ENCODE data around the gene TLK2. TPM values are rescaled to one million over a fixed set of nuclear protein-coding genes. Genes with fewer than 3 reads are reported as not detected.

The TLK2 gene
- total RNA-seq, 1 experiment from 2014 or later, result 42.9 TPM

DNA sequence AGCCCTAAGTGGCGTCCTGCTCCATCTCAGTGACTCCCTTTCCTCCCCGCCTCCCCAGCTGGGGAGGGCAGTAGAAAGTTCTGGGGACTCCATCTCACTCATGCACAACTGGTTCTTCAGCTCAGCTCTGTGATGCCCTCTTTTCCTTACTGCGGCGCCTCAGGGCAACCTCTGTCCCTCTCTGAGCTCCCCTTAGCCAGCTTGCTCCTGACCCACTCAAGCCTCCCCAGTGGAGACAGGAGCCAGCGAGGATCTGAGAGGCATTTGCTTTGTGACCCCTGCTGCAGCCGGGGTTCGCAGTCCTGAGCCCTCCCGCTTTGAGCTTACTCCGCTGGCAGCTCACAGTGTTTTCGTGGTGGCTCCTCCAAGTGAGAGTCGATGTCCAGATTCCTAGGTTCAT is 142.6 kb downstream of the TLK2 start:
- ChIA-PET CTCF (interaction anchor here (1.1 to 1.4 kb wide), 2 partner anchors 68 to 72 kb away, joined by 3 to 4 read pairs; no protein-coding TSS in a partner anchor), POLR2A (interaction anchor here (0.5 kb wide), 1 partner anchor 49 kb away, joined by 3 read pairs; no protein-coding TSS in a partner anchor)
- DNase-seq (ENCODE audit: low spot score) (no peak), ATAC-seq (no peak)
- H3K9me3 Mint-ChIP-seq, result no peaks in the 10 kb centered on the region
- 0 out of 2 replicates have a peak, but pooled peaks cover 3% of the 10 kb centered on the region for H3K36me3 Mint-ChIP-seq
- H3K27me3 Mint-ChIP-seq (ENCODE audit: low read depth), result 0 out of 2 replicates have a peak, but pooled peaks cover 3% of the 10 kb centered on the region
- peak overlapping the region; percentile 41; the same call in 1 of the 2 replicates for H3K27ac Mint-ChIP-seq
- TF ChIP-seq ATF1 (CRISPR knock-in tag; IDR thresholded peaks at IDR 0.05) (no peak), FOXJ3 (CRISPR knock-in tag; IDR thresholded peaks at IDR 0.05; ENCODE audit: borderline replicate concordance) (no peak), ZNF425 (CRISPR knock-in tag; conservative IDR thresholded peaks at IDR 0.05) (no peak), ZNF232 (CRISPR knock-in tag; IDR thresholded peaks at IDR 0.05) (no peak), ZNF512 (CRISPR knock-in tag; IDR thresholded peaks at IDR 0.05; ENCODE audit: borderline replicate concordance) (no peak), GRHL2 (CRISPR knock-in tag; IDR thresholded peaks at IDR 0.05; ENCODE audit: insufficient replicate concordance, severe bottlenecking) (no peak), NFE2L1 (CRISPR knock-in tag; IDR thresholded peaks at IDR 0.05) (no peak), EMX1 (CRISPR knock-in tag; IDR thresholded peaks at IDR 0.05) (no peak), MAX (CRISPR knock-in tag; IDR thresholded peaks at IDR 0.05) (no peak), CDX4 (CRISPR knock-in tag; IDR thresholded peaks at IDR 0.05; ENCODE audit: borderline replicate concordance) (no peak), SMAD3 (CRISPR knock-in tag; IDR thresholded peaks at IDR 0.05; ENCODE audit: borderline replicate concordance) (no peak)
- TF ChIP-seq, protein P1, sequence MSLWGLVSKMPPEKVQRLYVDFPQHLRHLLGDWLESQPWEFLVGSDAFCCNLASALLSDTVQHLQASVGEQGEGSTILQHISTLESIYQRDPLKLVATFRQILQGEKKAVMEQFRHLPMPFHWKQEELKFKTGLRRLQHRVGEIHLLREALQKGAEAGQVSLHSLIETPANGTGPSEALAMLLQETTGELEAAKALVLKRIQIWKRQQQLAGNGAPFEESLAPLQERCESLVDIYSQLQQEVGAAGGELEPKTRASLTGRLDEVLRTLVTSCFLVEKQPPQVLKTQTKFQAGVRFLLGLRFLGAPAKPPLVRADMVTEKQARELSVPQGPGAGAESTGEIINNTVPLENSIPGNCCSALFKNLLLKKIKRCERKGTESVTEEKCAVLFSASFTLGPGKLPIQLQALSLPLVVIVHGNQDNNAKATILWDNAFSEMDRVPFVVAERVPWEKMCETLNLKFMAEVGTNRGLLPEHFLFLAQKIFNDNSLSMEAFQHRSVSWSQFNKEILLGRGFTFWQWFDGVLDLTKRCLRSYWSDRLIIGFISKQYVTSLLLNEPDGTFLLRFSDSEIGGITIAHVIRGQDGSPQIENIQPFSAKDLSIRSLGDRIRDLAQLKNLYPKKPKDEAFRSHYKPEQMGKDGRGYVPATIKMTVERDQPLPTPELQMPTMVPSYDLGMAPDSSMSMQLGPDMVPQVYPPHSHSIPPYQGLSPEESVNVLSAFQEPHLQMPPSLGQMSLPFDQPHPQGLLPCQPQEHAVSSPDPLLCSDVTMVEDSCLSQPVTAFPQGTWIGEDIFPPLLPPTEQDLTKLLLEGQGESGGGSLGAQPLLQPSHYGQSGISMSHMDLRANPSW (CRISPR knock-in tag; conservative IDR thresholded peaks at IDR 0.05; ENCODE audit: low read depth), result no peak
- TF ChIP-seq, protein P2, sequence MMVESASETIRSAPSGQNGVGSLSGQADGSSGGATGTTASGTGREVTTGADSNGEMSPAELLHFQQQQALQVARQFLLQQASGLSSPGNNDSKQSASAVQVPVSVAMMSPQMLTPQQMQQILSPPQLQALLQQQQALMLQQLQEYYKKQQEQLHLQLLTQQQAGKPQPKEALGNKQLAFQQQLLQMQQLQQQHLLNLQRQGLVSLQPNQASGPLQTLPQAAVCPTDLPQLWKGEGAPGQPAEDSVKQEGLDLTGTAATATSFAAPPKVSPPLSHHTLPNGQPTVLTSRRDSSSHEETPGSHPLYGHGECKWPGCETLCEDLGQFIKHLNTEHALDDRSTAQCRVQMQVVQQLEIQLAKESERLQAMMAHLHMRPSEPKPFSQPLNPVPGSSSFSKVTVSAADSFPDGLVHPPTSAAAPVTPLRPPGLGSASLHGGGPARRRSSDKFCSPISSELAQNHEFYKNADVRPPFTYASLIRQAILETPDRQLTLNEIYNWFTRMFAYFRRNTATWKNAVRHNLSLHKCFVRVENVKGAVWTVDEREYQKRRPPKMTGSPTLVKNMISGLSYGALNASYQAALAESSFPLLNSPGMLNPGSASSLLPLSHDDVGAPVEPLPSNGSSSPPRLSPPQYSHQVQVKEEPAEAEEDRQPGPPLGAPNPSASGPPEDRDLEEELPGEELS (CRISPR knock-in tag; IDR thresholded peaks at IDR 0.05), result no peak
- TF ChIP-seq, protein P3, sequence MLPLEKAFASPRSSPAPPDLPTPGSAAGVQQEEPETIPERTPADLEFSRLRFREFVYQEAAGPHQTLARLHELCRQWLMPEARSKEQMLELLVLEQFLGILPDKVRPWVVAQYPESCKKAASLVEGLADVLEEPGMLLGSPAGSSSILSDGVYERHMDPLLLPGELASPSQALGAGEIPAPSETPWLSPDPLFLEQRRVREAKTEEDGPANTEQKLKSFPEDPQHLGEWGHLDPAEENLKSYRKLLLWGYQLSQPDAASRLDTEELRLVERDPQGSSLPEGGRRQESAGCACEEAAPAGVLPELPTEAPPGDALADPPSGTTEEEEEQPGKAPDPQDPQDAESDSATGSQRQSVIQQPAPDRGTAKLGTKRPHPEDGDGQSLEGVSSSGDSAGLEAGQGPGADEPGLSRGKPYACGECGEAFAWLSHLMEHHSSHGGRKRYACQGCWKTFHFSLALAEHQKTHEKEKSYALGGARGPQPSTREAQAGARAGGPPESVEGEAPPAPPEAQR (CRISPR knock-in tag; IDR thresholded peaks at IDR 0.05), result no peak
- TF ChIP-seq, protein P4, sequence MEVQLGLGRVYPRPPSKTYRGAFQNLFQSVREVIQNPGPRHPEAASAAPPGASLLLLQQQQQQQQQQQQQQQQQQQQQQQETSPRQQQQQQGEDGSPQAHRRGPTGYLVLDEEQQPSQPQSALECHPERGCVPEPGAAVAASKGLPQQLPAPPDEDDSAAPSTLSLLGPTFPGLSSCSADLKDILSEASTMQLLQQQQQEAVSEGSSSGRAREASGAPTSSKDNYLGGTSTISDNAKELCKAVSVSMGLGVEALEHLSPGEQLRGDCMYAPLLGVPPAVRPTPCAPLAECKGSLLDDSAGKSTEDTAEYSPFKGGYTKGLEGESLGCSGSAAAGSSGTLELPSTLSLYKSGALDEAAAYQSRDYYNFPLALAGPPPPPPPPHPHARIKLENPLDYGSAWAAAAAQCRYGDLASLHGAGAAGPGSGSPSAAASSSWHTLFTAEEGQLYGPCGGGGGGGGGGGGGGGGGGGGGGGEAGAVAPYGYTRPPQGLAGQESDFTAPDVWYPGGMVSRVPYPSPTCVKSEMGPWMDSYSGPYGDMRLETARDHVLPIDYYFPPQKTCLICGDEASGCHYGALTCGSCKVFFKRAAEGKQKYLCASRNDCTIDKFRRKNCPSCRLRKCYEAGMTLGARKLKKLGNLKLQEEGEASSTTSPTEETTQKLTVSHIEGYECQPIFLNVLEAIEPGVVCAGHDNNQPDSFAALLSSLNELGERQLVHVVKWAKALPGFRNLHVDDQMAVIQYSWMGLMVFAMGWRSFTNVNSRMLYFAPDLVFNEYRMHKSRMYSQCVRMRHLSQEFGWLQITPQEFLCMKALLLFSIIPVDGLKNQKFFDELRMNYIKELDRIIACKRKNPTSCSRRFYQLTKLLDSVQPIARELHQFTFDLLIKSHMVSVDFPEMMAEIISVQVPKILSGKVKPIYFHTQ (CRISPR knock-in tag; IDR thresholded peaks at IDR 0.05), result no peak
- TF ChIP-seq, protein P5, sequence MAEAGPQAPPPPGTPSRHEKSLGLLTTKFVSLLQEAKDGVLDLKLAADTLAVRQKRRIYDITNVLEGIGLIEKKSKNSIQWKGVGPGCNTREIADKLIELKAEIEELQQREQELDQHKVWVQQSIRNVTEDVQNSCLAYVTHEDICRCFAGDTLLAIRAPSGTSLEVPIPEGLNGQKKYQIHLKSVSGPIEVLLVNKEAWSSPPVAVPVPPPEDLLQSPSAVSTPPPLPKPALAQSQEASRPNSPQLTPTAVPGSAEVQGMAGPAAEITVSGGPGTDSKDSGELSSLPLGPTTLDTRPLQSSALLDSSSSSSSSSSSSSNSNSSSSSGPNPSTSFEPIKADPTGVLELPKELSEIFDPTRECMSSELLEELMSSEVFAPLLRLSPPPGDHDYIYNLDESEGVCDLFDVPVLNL (CRISPR knock-in tag; IDR thresholded peaks at IDR 0.05; ENCODE audit: borderline replicate concordance, low read depth), result no peak
- H3K4me1 Mint-ChIP-seq, result peaks cover 30% of the 10 kb centered on the region
- H3K4me3 Mint-ChIP-seq, result no peak overlapping the region
